Endothelial cell of umbilical vein (primary cell): Measurements from ENCODE around the gene RTN4RL1. TPM values are rescaled to one million over a fixed set of nuclear protein-coding genes. Genes with fewer than 3 reads are reported as not detected.

Experiments used
- BruUV-seq: library from RNA; stranded (reverse); fragments of 400-500 nt; replicated peaks from 2 replicates; lab custom pipeline; 2021; lab: Mats Ljungman, UMichigan
- CTCF ChIA-PET: fragments of 300-600, 350-600 bp; sonication (Branson Sonifier 250); formaldehyde crosslinking; loops from one replicate; lab custom pipeline; 2021; ENCODE audit warnings: antibody characterized with exemption, inconsistent platforms; lab: Charles Lee
- POLR2A ChIA-PET: fragments of 300-600, 350-600 bp; sonication (Branson Sonifier 250); formaldehyde crosslinking; loops from one replicate; lab custom pipeline; 2021; ENCODE audit warnings: antibody characterized with exemption, inconsistent platforms; lab: Charles Lee
- DNase-seq: peaks from one replicate; pipeline ENCODE4 v3.0.0-alpha.2; 2011; ENCODE audit warnings: low read depth, low spot score
- FAIRE-seq: peaks from 2 replicates; lab custom pipeline; 2011; peaks lifted over from hg19 to GRCh38; lab: Jason Lieb, UNC
- H2AFZ ChIP-seq: 2 replicates; pipeline ENCODE4 v1.6.0; 2012; ENCODE audit warnings: low read depth, low read length, control low read depth, inconsistent platforms
- H3K27ac ChIP-seq: 2 replicates; pipeline ENCODE4 v1.5.1; 2011; ENCODE audit warnings: low read depth, mild to moderate bottlenecking, control low read depth, low read length, moderate library complexity; ENCODE audit not compliant: insufficient read depth
- H3K27me3 ChIP-seq, 2 experiments: 2 replicates each; pipeline versions ENCODE4 v1.6.0 to v1.6.1; 2011; ENCODE audit warnings: low read length in 2 of 2, mixed read lengths in 1 of 2; ENCODE audit not compliant: control insufficient read depth in 2 of 2, insufficient read depth in 2 of 2
- H3K36me3 ChIP-seq, 2 experiments: 2 replicates in 1 of 2; 3 replicates in 1 of 2; pipeline ENCODE4 v1.5.1; 2011; ENCODE audit warnings: low read length in 2 of 2, mild to moderate bottlenecking in 1 of 2, moderate library complexity in 1 of 2; ENCODE audit not compliant: control insufficient read depth in 2 of 2, insufficient read depth in 2 of 2; ENCODE audit errors: extremely low read depth in 1 of 2
- H3K4me1 ChIP-seq: 3 replicates; pipeline ENCODE4 v1.5.1; 2011; ENCODE audit warnings: mild to moderate bottlenecking, low read length; ENCODE audit not compliant: control insufficient read depth, insufficient read depth; ENCODE audit errors: extremely low read depth
- H3K4me2 ChIP-seq: 2 replicates; pipeline ENCODE4 v1.6.1; 2011; ENCODE audit warnings: low read length, control low read depth, mixed read lengths; ENCODE audit not compliant: insufficient read depth
- H3K4me3 ChIP-seq, 3 experiments: fragments of 200-600 bp in 1 of 3; sonication (generic), shearing (Covaris generic) in 1 of 3; replicated peaks in 1 of 3; 2 replicates each; pipeline ENCODE4 v1.5.1; 2011 to 2016; ENCODE audit warnings: control low read depth in 3 of 3, low read length in 3 of 3, mild to moderate bottlenecking in 2 of 3, inconsistent platforms in 1 of 3, low read depth in 1 of 3, moderate library complexity in 1 of 3; ENCODE audit not compliant: insufficient read depth in 1 of 3
- H3K79me2 ChIP-seq: 2 replicates; pipeline ENCODE4 v1.6.0; 2012; ENCODE audit warnings: low read length, inconsistent platforms; ENCODE audit not compliant: control insufficient read depth, insufficient read depth
- H3K9ac ChIP-seq: replicated peaks from 2 replicates; pipeline ENCODE3; 2011; ENCODE audit warnings: low read length, control low read depth; ENCODE audit not compliant: insufficient read depth; ENCODE audit errors: extremely low read depth
- H3K9me1 ChIP-seq: replicated peaks from 3 replicates; pipeline ENCODE4 v1.6.0; 2011; ENCODE audit warnings: mild to moderate bottlenecking, low read length; ENCODE audit not compliant: control insufficient read depth, insufficient read depth; ENCODE audit errors: extremely low read depth
- H3K9me3 ChIP-seq: replicated peaks from 2 replicates; pipeline ENCODE4 v1.5.1; 2012; ENCODE audit warnings: low read length, inconsistent platforms; ENCODE audit not compliant: control insufficient read depth, insufficient read depth
- H4K20me1 ChIP-seq: replicated peaks from 2 replicates; pipeline ENCODE3; 2011; ENCODE audit warnings: mild to moderate bottlenecking, low read length; ENCODE audit not compliant: control insufficient read depth, insufficient read depth; ENCODE audit errors: extremely low read depth
- CTCF ChIP-seq, 2 donors: IDR thresholded peaks; 1 replicate in 1 of 2; 2 replicates in 1 of 2; pipeline ENCODE4 v1.5.1; 2011; ENCODE audit warnings: low read length in 2 of 2, mild to moderate bottlenecking in 2 of 2, moderate library complexity in 2 of 2, control low read depth in 1 of 2, inconsistent platforms in 1 of 2, low read depth in 1 of 2; ENCODE audit not compliant: insufficient read depth in 1 of 2; ENCODE audit errors: extremely low read depth in 1 of 2
- EZH2 ChIP-seq: IDR thresholded peaks from 2 replicates; pipeline ENCODE4 v1.6.1; 2012; ENCODE audit warnings: borderline replicate concordance, low read depth, mild to moderate bottlenecking, moderate library complexity, low read length, inconsistent platforms; ENCODE audit not compliant: severe bottlenecking
- FOS ChIP-seq: IDR thresholded peaks from 2 replicates; pipeline ENCODE4 v1.6.1; 2011; ENCODE audit warnings: mild to moderate bottlenecking, low read length, moderate library complexity, borderline replicate concordance; ENCODE audit not compliant: insufficient read depth
- GATA2 ChIP-seq: IDR thresholded peaks from 2 replicates; pipeline ENCODE4 v1.7.0; 2011; ENCODE audit warnings: low read depth, mild to moderate bottlenecking, moderate library complexity, mixed read lengths, low read length; ENCODE audit not compliant: insufficient read length, insufficient read depth
- JUN ChIP-seq: IDR thresholded peaks from 2 replicates; pipeline ENCODE4 v1.6.1; 2011; ENCODE audit warnings: borderline replicate concordance, low read depth; ENCODE audit not compliant: insufficient read length, insufficient read depth
- MYC ChIP-seq: IDR thresholded peaks from one replicate; pipeline ENCODE4 v1.6.1; 2011; ENCODE audit warnings: mild to moderate bottlenecking, low read depth, low read length
- POLR2A ChIP-seq: IDR thresholded peaks from 2 replicates; pipeline ENCODE4 v1.6.1; 2012; ENCODE audit warnings: low read depth, mild to moderate bottlenecking, control low read depth, low read length
- POLR2AphosphoS5 ChIP-seq: IDR thresholded peaks from 2 replicates; pipeline ENCODE4 v1.6.1; 2012; ENCODE audit warnings: low read depth, mild to moderate bottlenecking, control low read depth, low read length, moderate library complexity; ENCODE audit not compliant: insufficient read depth
- dilution Hi-C: fragments of 300-500 bp; cut with MboI; formaldehyde crosslinking; loops from one replicate; pipeline ENCODE4 v1.15.0; 2019; ENCODE audit warnings: low sequenced_read_pairs; ENCODE audit not compliant: extremely low pct_ligation_motif_present
- intact Hi-C: fragments of 100-400 bp; cut with micrococcal nuclease; formaldehyde crosslinking; loops from one replicate; pipeline ENCODE4 v1.10.0; 2022
- polyA plus RNA-seq, 4 experiments: library from polyadenylated mRNA; depleted of rRNA in 3 of 4; stranded (reverse) in 3 of 4; unstranded in 1 of 4; fragments of >200 nt; gene quantifications; 2 replicates each; pipeline versions ENCODE4 v1.2.1 to v1.2.3, GENCODE V29; 2011 to 2012; ENCODE audit warnings: missing spikeins in 1 of 4
- total RNA-seq: library from RNA; stranded (reverse); gene quantifications from 2 replicates; pipeline ENCODE4 v1.2.3, GENCODE V29; 2021

RTN4RL1 gene
- total and polyA plus RNA-seq, 2 donors (not counting 3 experiments of a cell fraction or from before 2014, with no cell fraction given) = 0.04 TPM; not detected in 1

GRCh38 chr17:2017274-2017941, 7.7 kb downstream of the RTN4RL1 start:
- BruUV-seq = no TSS peak
- FAIRE-seq = no peak

More at GRCh38 chr17:2017274-2017941, 7.7 kb downstream of the RTN4RL1 start:
- TF ChIP-seq POLR2A (no peak), POLR2AphosphoS5 (no peak), FOS (no peak), CTCF (IDR thresholded peaks at IDR 0.05; ENCODE audit: extremely low read depth in 1 of 2, insufficient read depth in 1 of 2, low read depth in 1 of 2, low read length in 2 of 2) (no peak), JUN (no peak), GATA2 (no peak), MYC (no peak), EZH2 (no peak)
- Histone ChIP-seq H3K4me1 (peaks cover 10% of the 10 kb centered on the region), H3K9ac (no peak overlapping the region), H3K9me1 (no peaks in the 10 kb centered on the region), H4K20me1 (no peaks in the 10 kb centered on the region), H3K27me3 (peaks cover 0 to 12% of the 10 kb centered on the region in 2 experiments), H3K79me2 (no peaks in the 10 kb centered on the region), H3K36me3 (no peaks in the 10 kb centered on the region), H2AFZ (no peak overlapping the region), H3K4me3 (no peak overlapping the region), H3K27ac (no peak overlapping the region), H3K9me3 (no peaks in the 10 kb centered on the region), H3K4me2 (no peak overlapping the region)
- no peak for DNase-seq
- dilution Hi-C loops = no loop called here
- CTCF ChIA-PET = no interaction called here
- intact Hi-C loops = no loop called here
- POLR2A ChIA-PET = no interaction called here
